Activated T-helper 1 cell treated with anti-CD3 and anti-CD28 coated beads, Interleukin-2, amount 50 U/mL, for 16 hours (primary cell): Measurements from ENCODE around the gene EPN2.

Experiments used
- DNase-seq, 2 donors: peaks; one replicate each; pipeline ENCODE4 v3.0.0-alpha.2; 2020; ENCODE audit warnings: low read depth in 1 of 2, low spot score in 1 of 2

The EPN2 gene

GRCh38 chr17:19309701-19310100, 72.5 kb downstream of the EPN2 start:
- DNase-seq = no peak

GRCh38 chr17:19310151-19310550, 73.0 kb downstream of the EPN2 start:
- no peak for DNase-seq

GRCh38 chr17:19311016-19311415, 73.8 kb downstream of the EPN2 start:
- DNase-seq = no peak

- no peak for DNase-seq
Measured at GRCh38 chr17:19311421-19312215, 74.5 kb downstream of the EPN2 start.

- DNase-seq = no peak
Measured at GRCh38 chr17:19312406-19312805, 75.2 kb downstream of the EPN2 start.

- no peak for DNase-seq
Measured at GRCh38 chr17:19313066-19313745, 76.0 kb downstream of the EPN2 start.

GRCh38 chr17:19313746-19314651, 76.8 kb downstream of the EPN2 start:
- DNase-seq = no peak

GRCh38 chr17:19315104-19315503, 77.9 kb downstream of the EPN2 start:
- no peak for DNase-seq

- no peak for DNase-seq
Measured at GRCh38 chr17:19316761-19317358, 79.7 kb downstream of the EPN2 start.

- DNase-seq = no peak
Measured at GRCh38 chr17:19317359-19318095, 80.4 kb downstream of the EPN2 start.

GRCh38 chr17:19318611-19319010, 81.4 kb downstream of the EPN2 start:
- DNase-seq = no peak

GRCh38 chr17:19319771-19320505, 82.8 kb downstream of the EPN2 start:
- no peak for DNase-seq

GRCh38 chr17:19320876-19321275, 83.7 kb downstream of the EPN2 start:
- DNase-seq = no peak

GRCh38 chr17:19321481-19322128, 84.4 kb downstream of the EPN2 start:
- DNase-seq = no peak

GRCh38 chr17:19322129-19322505, 85.0 kb downstream of the EPN2 start:
- no peak for DNase-seq

- DNase-seq = no peak
Measured at GRCh38 chr17:19322861-19323260, 85.7 kb downstream of the EPN2 start.

- DNase-seq = no peak
Measured at GRCh38 chr17:19325542-19325941, 88.4 kb downstream of the EPN2 start.

GRCh38 chr17:19327031-19327783, 90.0 kb downstream of the EPN2 start:
- DNase-seq = no peak
